GM18858 (cell line): ENCODE measurements around the gene ITGA1.
"Not testable (repeated sequence)": the region's sequence is repeated elsewhere in the genome, so short reads cannot be mapped to it uniquely, and the experiment has no call there.

Experiments
- ATAC-seq: cut with Tn5 transposase; IDR thresholded peaks from one replicate; pipeline ENCODE4 v1.9.1; 2021; ENCODE audit not compliant: unreplicated experiment

ITGA1 gene

DNA sequence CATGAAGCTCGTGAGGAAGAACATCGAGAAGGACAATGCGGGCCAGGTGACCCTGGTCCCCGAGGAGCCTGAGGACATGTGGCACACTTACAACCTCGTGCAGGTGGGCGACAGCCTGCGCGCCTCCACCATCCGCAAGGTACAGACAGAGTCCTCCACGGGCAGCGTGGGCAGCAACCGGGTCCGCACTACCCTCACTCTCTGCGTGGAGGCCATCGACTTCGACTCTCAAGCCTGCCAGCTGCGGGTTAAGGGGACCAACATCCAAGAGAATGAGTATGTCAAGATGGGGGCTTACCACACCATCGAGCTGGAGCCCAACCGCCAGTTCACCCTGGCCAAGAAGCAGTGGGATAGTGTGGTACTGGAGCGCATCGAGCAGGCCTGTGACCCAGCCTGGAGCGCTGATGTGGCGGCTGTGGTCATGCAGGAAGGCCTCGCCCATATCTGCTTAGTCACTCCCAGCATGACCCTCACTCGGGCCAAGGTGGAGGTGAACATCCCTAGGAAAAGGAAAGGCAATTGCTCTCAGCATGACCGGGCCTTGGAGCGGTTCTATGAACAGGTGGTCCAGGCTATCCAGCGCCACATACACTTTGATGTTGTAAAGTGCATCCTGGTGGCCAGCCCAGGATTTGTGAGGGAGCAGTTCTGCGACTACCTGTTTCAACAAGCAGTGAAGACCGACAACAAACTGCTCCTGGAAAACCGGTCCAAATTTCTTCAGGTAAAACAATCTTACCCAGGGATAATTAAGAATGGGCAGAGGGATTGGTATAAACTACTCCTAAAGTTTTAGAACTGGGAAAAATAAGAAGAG is 12.9 kb downstream of the ITGA1 start:
- ATAC-seq, result peak; percentile 15

DNA sequence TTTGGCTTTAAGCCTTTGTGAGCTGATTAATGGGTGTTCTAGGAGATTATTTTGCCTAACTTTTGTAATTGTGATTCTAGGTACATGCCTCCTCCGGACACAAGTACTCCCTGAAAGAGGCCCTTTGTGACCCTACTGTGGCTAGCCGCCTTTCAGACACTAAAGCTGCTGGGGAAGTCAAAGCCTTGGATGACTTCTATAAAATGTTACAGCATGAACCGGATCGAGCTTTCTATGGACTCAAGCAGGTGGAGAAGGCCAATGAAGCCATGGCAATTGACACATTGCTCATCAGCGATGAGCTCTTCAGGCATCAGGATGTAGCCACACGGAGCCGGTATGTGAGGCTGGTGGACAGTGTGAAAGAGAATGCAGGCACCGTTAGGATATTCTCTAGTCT is 13.6 kb downstream of the ITGA1 start:
- no peak for ATAC-seq

DNA sequence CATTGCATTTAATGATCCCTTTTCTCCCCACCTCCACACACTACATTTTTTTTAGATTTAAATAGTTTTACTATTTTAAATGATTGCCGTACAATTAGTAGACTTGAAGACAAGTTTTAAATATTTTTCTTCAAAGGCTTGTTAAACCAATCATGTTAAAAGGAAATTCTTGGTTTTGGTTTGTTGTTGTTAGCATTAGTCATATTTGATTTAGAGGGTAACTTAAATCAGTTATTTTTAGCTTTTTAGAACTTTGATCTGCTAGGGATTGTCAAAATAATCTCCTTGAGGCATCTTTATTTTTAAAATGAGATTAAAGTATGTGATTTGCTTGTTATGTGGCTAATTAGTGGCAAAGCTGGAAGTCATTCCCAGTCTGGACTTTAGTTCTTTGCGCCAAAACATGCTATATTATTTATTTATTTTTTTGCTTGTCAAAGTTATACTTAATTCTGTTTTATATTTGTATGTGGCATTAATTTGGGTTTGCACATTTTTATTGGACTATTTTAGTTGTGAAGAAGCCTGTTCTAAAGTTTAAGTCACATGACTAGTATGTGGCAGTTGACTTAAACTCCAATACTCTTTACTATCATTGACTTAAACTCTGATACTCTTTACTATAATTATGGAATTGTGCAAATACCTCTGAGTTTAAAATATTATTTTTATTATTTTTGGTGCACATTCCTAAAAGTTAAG is 14.7 kb downstream of the ITGA1 start:
- ATAC-seq, result no peak

DNA sequence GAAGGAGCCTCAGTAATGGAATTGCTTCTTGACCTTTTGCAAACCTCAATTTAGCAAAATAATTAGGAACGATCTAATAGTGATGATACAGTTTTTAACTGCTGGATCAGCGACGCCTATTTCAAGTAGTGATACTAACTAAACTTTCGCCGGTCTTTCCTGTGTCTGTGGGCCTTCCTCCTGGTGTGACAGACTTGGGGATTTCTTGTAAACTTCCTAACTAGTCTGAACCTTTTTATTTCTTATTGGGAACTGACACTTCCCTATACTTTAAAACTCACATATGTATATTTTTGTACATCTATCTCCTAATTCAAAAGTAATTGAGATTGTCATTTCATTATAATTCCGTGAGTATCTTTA is 15.2 kb downstream of the ITGA1 start:
- ATAC-seq, result no peak

DNA sequence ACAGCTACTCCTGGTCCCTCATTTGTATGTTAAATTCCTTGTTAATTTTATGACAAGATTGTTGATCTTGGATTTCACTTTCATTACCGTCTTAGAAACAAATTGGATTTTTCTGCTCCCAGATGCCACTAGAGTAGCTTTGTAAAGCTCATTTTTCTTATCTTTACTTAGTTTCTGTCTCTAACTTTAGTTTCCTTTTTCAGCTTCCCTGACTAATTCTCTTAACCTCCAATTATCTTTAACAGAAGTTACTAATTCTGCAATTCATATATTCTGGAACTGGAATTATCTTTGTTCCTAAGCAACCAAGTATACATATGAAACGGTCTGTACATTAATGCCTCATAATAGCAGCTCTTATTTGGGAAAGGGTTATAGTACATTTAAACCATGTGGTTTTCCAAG is 16.7 kb downstream of the ITGA1 start:
- no peak for ATAC-seq

DNA sequence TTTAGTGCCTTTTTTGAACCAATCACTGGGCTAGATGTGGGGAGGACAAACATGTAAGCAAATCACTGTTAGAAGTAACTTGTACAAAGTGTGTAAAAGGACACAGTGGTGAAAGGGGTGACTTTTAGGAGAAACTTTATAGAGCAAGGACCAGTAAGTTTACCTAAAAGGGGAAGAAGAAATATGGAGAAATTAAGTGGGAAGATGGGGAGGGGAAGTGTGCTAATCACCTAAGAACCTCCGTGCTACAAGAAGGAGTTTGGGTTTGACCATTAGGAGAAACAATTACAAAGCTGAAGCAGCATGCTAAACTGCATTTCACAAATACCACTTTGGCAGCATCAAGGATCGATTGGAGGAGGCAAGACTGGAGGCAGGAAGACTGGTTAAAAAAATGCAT is 17.3 kb downstream of the ITGA1 start:
- no peak for ATAC-seq

DNA sequence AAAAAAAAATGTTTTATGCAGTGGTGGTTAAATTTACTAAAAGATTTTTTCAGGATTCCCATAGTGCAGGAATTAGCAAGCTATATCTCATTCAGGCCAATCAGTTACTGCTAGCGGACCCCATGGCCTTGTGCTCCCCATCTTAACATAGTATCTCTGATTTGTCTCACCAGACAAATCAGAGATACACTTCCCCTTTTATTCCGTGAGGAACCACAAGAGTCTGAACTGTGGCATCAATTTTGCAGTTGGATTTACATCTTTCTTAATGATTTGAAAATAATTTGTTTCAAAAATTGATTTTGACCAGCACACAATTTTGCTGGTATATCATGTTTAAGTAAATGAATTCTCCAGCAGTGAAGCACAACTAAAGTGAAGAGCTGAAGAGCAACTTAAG is 17.9 kb downstream of the ITGA1 start:
- no peak for ATAC-seq

DNA sequence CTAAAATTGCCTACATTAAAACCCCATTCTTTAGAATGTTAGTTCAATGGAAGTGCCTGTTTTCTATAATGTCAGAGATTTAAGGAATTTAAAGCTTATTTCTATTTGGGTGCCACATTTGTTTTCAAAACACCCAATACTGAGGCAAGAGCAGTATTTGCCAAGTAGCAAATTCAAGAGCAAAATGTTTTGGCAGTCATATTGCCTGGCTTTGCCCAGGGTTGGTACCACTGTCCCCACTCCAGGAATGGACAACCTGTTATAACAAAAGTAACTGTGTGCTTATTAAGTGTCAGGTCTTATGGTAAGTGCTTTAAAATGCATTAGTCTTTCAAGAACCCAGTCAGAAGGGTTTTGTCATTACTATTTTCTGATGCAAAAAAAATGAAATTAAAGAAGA is 19.3 kb downstream of the ITGA1 start:
- ATAC-seq, result no peak

DNA sequence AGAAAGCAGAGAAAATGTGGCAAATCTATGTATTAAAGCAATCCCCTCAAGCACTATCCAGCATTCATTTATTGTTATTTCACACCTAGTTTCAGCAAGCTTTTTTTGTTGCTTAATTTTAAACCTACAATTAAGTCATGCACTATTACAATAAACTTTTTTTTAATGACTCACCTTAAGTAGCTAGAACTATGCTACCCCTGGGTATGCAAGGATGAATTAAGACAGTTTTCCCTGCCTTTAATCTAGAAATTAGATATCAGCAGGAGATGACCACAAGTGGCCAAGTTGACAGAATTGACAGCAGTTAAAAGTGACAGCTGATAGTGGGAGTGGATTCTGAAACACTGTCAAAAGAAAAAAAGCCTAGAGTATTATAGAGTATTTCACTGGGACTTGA is 20.0 kb downstream of the ITGA1 start:
- ATAC-seq, result no peak

DNA sequence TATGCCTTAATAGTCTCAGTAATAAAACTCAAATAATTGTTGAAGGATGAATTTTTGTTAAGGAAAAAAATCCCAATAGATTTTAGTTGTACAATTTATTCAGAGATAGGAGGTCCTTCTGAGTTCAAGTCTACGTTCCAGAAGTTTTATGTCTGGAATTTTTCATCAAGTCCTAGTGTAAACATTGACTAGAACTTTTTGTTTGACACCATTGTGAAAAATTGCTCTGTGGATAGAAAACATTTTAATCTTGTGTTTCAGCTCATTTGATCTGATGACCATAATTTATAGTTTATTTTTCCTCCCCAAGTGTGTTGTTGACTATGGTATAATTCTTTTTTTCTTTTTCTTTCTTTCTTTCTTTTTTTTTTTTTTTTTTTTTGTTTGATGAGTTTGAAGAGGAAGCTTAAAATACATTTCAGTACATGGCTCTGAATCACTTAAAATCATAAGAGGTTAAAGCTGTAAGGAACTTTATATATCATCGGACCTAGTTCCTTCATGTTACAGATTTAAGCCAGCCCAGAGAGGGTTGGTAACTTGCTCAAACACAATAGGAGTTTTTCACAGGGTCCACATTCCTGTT is 20.7 kb downstream of the ITGA1 start:
- no peak for ATAC-seq

DNA sequence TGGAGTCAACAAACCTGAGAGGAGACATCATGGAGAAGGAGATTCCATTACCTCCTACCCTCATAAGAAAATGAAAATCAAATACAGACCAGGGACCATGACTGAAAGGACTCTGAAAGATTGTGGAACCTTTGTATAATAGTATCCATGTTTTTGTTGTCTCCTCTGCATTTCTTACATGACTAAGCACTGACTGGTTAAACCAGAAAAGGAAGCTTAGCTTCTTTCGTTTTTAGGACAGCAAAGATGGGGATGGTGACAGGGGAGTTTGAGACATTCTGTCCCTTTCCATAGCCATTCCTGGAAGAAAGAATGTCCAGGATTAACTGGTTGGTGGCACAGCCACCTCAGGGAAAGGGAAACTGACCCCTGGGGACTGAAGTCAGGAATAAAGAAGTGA is 22.2 kb downstream of the ITGA1 start:
- ATAC-seq, result no peak

DNA sequence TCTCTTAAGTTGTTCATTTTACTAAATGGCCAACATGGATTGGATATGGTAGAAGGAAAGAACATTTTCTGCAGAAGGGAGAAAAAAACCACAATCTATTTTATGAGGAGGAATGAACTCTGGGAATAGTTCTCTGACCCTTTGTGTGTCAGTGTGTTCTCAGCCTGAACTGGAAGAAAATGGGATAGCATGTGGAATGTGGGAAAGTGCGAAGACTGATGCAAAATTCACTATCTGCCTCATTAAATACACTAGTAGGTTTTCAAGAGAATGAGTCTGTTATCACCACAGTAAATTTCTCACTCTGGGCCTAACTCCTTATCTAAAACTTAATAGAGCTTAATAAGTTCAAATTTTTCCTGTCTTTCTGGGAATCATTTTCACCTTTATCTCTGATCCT is 22.7 kb downstream of the ITGA1 start:
- no peak for ATAC-seq

DNA sequence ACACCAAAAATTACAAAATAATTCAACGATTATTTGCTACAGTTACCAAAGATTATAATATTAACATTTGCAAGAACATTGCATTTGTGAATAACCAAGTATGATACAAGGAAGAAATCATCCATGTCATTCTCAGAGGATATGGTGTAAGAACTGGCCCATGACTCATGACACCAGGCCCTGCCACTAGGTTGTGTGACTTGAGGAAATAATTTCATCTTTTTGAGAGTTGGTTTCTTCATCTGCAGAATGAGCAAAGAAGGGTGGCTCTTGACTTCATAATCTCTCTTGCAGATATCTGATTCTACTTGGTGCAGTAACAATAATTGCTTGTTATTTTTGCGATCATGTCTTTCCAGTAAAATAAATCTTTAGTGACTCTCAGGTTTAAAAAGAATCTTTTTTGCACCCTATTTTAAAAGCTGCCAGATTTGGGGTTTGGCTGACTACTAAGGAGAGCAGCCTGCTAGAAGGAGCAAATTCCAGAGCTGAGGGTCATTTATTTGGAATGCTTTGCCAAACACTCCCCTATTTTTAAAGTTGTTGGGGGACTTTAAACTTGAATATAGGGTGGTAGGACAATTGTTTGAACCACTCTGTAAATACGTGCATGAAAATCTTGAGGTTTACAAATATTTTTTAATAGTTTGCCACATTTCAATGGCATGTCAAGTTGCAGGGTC is 23.5 kb downstream of the ITGA1 start:
- no peak for ATAC-seq

DNA sequence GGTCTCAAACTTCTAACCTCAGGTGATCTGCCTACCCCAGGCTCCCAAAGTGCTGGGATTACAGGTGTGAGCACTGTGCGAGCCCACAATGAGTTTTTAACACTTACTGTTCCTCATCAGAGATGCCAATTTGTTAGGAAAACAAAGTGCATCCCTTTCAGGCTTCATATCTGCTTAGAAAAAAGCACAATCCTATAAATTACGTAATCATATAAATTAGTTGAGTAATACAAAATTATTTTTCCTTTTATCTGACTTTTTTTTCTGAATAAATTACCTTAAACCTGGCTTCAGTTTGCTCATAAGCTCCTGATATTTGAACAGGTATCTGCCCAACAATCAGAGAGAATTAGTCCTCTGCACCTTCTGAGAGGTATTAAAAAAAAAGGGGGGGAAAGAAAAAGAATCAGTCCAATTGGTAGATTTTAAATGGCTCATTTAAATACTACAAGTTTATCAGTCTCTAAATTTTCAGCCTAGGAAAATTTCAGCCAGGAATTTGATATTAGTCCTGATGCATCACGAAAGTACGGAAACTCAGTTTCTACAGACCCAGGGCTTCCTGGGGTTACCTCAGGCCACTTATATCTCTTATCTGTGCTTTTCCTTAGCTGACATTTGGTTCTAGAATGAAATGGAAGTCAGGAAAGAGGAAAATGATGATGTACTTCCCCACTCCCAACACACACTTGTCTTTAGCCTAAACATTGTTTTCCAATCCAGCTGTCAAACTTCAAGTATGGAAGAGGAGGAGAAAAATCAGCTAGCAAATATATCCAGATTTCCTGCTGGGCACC is 26.8 kb downstream of the ITGA1 start:
- no peak for ATAC-seq

DNA sequence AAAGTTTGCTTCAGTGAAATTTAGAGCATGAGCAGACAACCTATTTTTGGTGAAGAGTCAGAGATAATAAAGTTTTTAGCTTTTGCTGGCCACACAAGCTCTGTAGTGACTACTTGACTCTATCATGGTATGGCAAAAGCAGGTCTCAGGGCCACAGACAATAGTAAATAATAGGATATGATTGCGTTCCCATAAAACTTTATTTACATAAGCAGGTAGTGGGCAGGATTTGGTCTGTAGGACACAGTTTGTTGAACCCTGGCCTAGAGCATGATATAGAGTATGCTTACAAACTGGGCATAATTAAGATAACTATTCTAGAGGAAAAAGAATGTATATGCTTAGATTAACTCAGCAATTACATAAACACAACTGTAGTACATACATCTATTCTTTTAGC is 30.1 kb downstream of the ITGA1 start:
- no peak for ATAC-seq

DNA sequence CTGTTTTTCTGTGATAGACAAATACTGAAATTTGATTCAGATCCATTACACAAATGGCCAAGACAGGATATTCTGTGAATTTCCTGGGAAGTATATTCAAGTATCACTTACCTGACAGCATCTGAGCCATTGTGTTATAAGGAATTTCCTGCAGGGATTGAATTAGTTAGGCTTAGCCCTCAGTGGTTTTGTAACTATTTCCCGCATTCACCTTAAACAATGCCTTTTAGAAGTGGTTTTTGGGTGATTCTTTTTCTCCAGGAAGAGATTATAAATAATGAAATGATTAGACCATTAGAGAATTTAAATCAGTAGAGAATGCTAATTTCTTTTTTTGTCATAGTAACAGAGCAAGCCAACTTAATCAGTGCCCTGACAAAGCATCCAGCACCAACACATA is 30.6 kb downstream of the ITGA1 start:
- ATAC-seq, result no peak

DNA sequence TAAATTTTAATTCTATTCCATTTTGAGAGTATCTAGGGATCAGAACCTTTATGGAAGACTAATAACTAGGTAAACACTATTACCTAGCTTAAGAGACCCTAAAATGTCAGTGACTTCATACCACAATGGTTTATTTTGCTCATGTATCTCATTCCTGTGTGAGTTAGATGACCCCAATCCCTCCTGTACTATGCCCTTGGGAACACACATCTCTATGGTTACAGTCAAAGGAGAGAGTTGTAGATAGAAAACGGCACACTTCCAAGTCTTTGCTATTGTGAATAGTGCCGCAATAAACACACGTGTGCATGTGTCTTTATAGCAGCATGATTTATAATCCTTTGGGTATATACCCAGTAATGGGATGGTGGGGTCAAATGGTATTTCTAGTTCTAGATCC is 31.1 kb downstream of the ITGA1 start:
- ATAC-seq, result not testable (repeated sequence)

DNA sequence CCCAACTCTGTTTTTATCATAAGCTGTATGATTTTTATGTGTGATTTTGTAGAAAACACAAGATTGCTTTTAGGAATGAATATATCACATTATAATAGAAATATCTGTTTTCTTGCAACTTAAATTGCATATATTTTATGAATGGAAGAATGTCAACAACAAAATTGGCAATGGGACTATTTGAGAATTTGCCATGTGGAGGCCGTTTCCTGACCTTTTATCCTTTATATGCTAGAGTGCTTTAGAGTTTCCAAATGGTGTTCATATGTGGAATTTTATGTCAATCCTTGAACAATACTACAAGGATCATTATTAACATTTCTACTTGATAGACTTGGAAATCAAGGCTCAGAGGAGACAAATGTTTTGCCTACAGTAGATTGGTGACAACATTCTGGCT is 34.2 kb downstream of the ITGA1 start:
- ATAC-seq, result no peak

DNA sequence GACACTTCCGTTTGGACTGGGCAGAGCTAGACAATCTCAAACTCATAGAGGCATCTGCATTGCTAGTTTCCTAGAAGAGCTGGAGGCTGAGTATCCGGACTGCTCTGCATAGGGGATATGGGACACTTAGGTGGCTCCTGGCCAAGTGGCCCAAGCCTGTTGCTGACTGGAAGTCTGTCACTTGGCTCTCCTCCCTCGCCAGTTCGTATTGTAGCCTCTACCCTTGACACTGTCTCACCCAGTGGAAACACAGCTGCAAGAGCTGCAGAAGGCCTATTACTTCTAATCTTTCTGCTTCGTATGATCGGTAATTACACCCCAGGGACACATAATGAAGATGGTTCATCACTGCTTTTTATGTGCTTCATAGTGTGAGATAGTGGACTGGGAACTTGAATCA is 34.7 kb downstream of the ITGA1 start:
- no peak for ATAC-seq

DNA sequence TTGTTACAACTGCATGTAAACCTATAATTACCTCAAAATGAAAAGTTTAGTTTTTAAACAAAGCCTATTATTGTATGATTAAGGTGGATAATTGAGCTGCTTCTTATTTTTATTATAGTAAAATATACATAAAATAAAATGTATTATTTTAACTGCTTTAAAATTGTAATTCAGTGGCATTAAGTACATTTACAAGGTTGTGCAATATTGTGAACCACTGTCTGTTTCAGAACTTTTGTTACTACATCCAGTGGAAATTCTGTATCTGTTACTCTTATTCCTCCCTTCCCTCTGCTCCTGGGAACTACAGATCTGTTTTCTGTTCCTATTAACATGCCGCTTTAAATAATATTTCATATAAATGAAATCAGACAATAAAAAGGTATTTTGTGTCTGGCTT is 37.1 kb downstream of the ITGA1 start:
- ATAC-seq, result no peak

DNA sequence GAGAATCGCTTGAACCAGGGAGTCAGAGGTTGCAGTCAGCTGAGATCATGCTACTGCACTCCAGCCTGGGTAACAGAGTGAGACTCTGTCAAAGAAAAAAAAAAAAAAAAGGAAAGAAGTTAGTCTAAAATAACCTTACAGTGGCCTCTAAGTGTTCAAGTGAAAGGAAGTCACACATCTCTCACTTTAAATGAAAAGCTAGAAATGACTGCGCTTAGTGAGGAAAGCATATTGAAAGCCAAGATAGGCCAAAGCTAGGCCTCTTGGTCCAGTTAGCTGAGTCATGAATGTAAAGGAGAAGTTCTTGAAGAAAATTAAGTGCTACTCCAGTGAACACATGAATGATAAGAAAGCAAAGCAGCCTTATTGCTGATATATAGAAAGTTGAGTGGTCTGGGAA is 38.1 kb downstream of the ITGA1 start:
- ATAC-seq, result peak; percentile 99
